GM12865 (cell line): ENCODE measurements around the gene CIPC.

Experiments used
- DNase-seq: peaks from one replicate; pipeline ENCODE4 v3.0.0; 2010; ENCODE audit warnings: low read depth
- H3K4me3 ChIP-seq: 2 replicates; pipeline ENCODE4 v1.5.1; 2011; ENCODE audit warnings: mild to moderate bottlenecking, low read depth, low read length, control low read depth
- CTCF ChIP-seq: IDR thresholded peaks from 2 replicates; pipeline ENCODE4 v1.5.1; 2011; ENCODE audit warnings: low read length, control low read depth, low read depth, inconsistent platforms; ENCODE audit not compliant: insufficient read depth; ENCODE audit errors: missing control alignments

The CIPC gene

GRCh38 chr14:77158882-77159255 lies 60.8 kb downstream of the CIPC start:
- H3K4me3 ChIP-seq = no peak overlapping the region
- no peak for DNase-seq
- TF ChIP-seq CTCF = no peak

GRCh38 chr14:77161011-77161410 lies 63.0 kb downstream of the CIPC start:
- no peak overlapping the region for H3K4me3 ChIP-seq
- TF ChIP-seq CTCF = no peak
- no peak for DNase-seq
